B cell (primary cell): ENCODE data around the gene PMVK. TPM values are rescaled to one million over a fixed set of nuclear protein-coding genes. Genes with fewer than 3 reads are reported as not detected.
A peak's percentile ranks its signal among the peaks of the same experiment; 100 is the strongest.

Source experiments
- ATAC-seq: fragments of 200-7000 bp; cut with Tn5 transposase; one replicate; pipeline ENCODE4 v1.10.0; 2021; ENCODE audit warnings: low read depth, mild to moderate bottlenecking, moderate number of reproducible peaks, moderate library complexity
- CTCF ChIA-PET: fragments of 350-600 bp; sonication (Branson Sonifier 250); formaldehyde crosslinking; loops from one replicate; lab custom pipeline; 2021; ENCODE audit warnings: antibody characterized with exemption, inconsistent platforms; lab: Charles Lee
- POLR2A ChIA-PET: fragments of 350-600 bp; sonication (Branson Sonifier 250); formaldehyde crosslinking; loops from one replicate; lab custom pipeline; 2021; ENCODE audit warnings: antibody characterized with exemption; lab: Charles Lee
- DNase-seq: peaks from one replicate; pipeline ENCODE4 v3.0.0; 2013
- H2AFZ ChIP-seq: 2 replicates; pipeline ENCODE4 v1.6.1; 2012; ENCODE audit warnings: mild to moderate bottlenecking, low read depth, low read length; ENCODE audit not compliant: insufficient read depth, poor library complexity, severe bottlenecking
- H3K27ac ChIP-seq, 2 donors: 1 replicate in 1 of 2; 2 replicates in 1 of 2; pipeline ENCODE4 v1.5.1; 2012 to 2013; ENCODE audit warnings: low read length in 2 of 2, mild to moderate bottlenecking in 2 of 2, moderate library complexity in 1 of 2
- H3K27me3 ChIP-seq, 4 experiments: fragments of 200-600 bp in 1 of 4; sonication (generic) in 1 of 4; replicated peaks in 1 of 4; 1 replicate in 2 of 4; 2 replicates in 2 of 4; pipeline versions ENCODE4 v1.6.1 to v1.7.0; 2013 to 2016; ENCODE audit warnings: low read length in 3 of 4, mild to moderate bottlenecking in 2 of 4, mixed read lengths in 1 of 4, moderate library complexity in 1 of 4; ENCODE audit not compliant: insufficient read depth in 4 of 4, control insufficient read depth in 3 of 4; ENCODE audit errors: control extremely low read depth in 1 of 4
- H3K36me3 ChIP-seq, 2 experiments: replicated peaks in 1 of 2; 1 replicate in 1 of 2; 2 replicates in 1 of 2; pipeline versions ENCODE4 v1.6.1 to v1.7.1; 2013; ENCODE audit warnings: low read length in 1 of 2; ENCODE audit not compliant: insufficient read depth in 2 of 2, control insufficient read depth in 1 of 2; ENCODE audit errors: control extremely low read depth in 1 of 2, extremely low read depth in 1 of 2
- H3K4me1 ChIP-seq, 2 donors: fragments of 200-600 bp in 1 of 2; sonication (generic) in 1 of 2; 1 replicate in 1 of 2; 2 replicates in 1 of 2; pipeline versions ENCODE4 v1.5.1 to v1.6.1; 2013 to 2017; ENCODE audit warnings: low read length in 2 of 2; ENCODE audit not compliant: control insufficient read depth in 2 of 2, insufficient read depth in 2 of 2
- H3K4me2 ChIP-seq: replicated peaks from 2 replicates; pipeline ENCODE3; 2012; ENCODE audit warnings: mild to moderate bottlenecking, low read depth, low read length; ENCODE audit not compliant: poor library complexity, severe bottlenecking
- H3K4me3 ChIP-seq, 5 experiments: fragments of 200-600 bp in 1 of 5; sonication (generic) in 1 of 5; 1 replicate in 3 of 5; 2 replicates in 2 of 5; pipeline versions ENCODE4 v1.5.1 to v1.7.0; 2011 to 2016; ENCODE audit warnings: low read length in 4 of 5, mild to moderate bottlenecking in 4 of 5, low read depth in 2 of 5, control low read depth in 1 of 5, moderate library complexity in 1 of 5; ENCODE audit not compliant: insufficient read depth in 1 of 5; ENCODE audit errors: control extremely low read depth in 1 of 5, extremely low read depth in 1 of 5
- H3K79me2 ChIP-seq: fragments of 200-600 bp; sonication (generic); one replicate; pipeline ENCODE4 v1.6.0; 2016; ENCODE audit warnings: low read length; ENCODE audit not compliant: control insufficient read depth, insufficient read depth
- H3K9ac ChIP-seq: fragments of 200-600 bp; sonication (generic); 2 replicates; pipeline ENCODE4 v1.6.1; 2017; ENCODE audit warnings: mild to moderate bottlenecking, low read length, moderate library complexity
- H3K9me3 ChIP-seq, 3 donors: one replicate each; pipeline versions ENCODE4 v1.6.1 to v1.7.1; 2013; ENCODE audit warnings: low read length in 2 of 3; ENCODE audit not compliant: control insufficient read depth in 2 of 3, insufficient read depth in 1 of 3; ENCODE audit errors: control extremely low read depth in 1 of 3
- H4K20me1 ChIP-seq: 2 replicates; pipeline ENCODE4 v1.6.0; 2012; ENCODE audit warnings: mild to moderate bottlenecking, low read length; ENCODE audit not compliant: insufficient read depth, control insufficient read depth, poor library complexity, severe bottlenecking
- H3K27ac Mint-ChIP-seq: one replicate; pipeline ENCODE4 v1.8.0; 2021; ENCODE audit warnings: mixed read lengths
- H3K27me3 Mint-ChIP-seq: one replicate; pipeline ENCODE4 v1.8.0; 2021; ENCODE audit warnings: mixed read lengths
- H3K4me1 Mint-ChIP-seq: one replicate; pipeline ENCODE4 v1.8.0; 2021; ENCODE audit warnings: mixed read lengths
- H3K4me3 Mint-ChIP-seq: one replicate; pipeline ENCODE4 v1.8.0; 2021; ENCODE audit warnings: mixed read lengths
- H3K9me3 Mint-ChIP-seq: one replicate; pipeline ENCODE4 v1.8.0; 2022; ENCODE audit warnings: mixed read lengths; ENCODE audit not compliant: insufficient read depth
- CTCF ChIP-seq: fragments of 200-600 bp; IDR thresholded peaks from one replicate; pipeline ENCODE4 v1.8.0; 2022; ENCODE audit warnings: antibody characterized with exemption, mild to moderate bottlenecking
- EZH2 ChIP-seq: IDR thresholded peaks from 2 replicates; pipeline ENCODE4 v1.6.1; 2012; ENCODE audit warnings: borderline replicate concordance, low read depth, mild to moderate bottlenecking, moderate library complexity, low read length; ENCODE audit not compliant: insufficient read depth, poor library complexity, severe bottlenecking
- WGBS: methylation state at CpG from one replicate; pipeline ENCODE4 v1.1.5; 2013; ENCODE audit warnings: missing lambda C conversion rate; ENCODE audit not compliant: insufficient coverage; 5-methylcytosine and 5-hydroxymethylcytosine counted together
- intact Hi-C: fragments of 100-400 bp; cut with micrococcal nuclease; formaldehyde crosslinking; loops from one replicate; pipeline ENCODE4 v1.10.0; 2022
- polyA plus RNA-seq: library from polyadenylated mRNA; depleted of rRNA; stranded (reverse); fragments of >200 nt; gene quantifications from 2 replicates; pipeline ENCODE4 v1.2.3, GENCODE V29; 2012
- total RNA-seq, 2 donors: library from RNA; stranded (reverse); fragments of 120-200 nt in 1 of 2; gene quantifications; 1 replicate in 1 of 2; 2 replicates in 1 of 2; pipeline versions ENCODE4 v1.2.3 to v1.2.4, GENCODE V29; 2013 to 2022

The PMVK gene
- total and polyA plus RNA-seq, 2 donors (not counting 1 experiment from before 2014, with no cell fraction given), result 15.0 to 15.4 TPM

GRCh38 chr1:154934358-154934948 is 2.1 kb downstream of the PMVK start:
- WGBS, result 94% methylated on average over 4 of the region's 5 CpGs
- no peak for ATAC-seq
- peak overlapping the region; percentile 61 for H3K27ac Mint-ChIP-seq
- Histone ChIP-seq H2AFZ (no peak overlapping the region), H3K4me1 (peaks cover 18 to 28% of the 10 kb centered on the region in 2 donors), H3K4me2 (no peak overlapping the region), H3K4me3 (no peak overlapping the region), H3K9ac (no peak overlapping the region), H3K27me3 (no peaks in the 10 kb centered on the region), H3K36me3 (peaks cover 0 to 6% of the 10 kb centered on the region in 2 experiments), H3K27ac (no peak overlapping the region), H3K9me3 (no peaks in the 10 kb centered on the region), H3K79me2 (peaks cover 23% of the 10 kb centered on the region), H4K20me1 (no peaks in the 10 kb centered on the region)
- no peaks in the 10 kb centered on the region for H3K27me3 Mint-ChIP-seq
- ChIA-PET CTCF (interaction anchor here (0.7 to 2.3 kb wide), 3 partner anchors 13 to 83 kb away, joined by 3 to 7 read pairs (median 6); no protein-coding TSS in a partner anchor), POLR2A (no interaction called here)
- H3K4me1 Mint-ChIP-seq, result peaks cover 34% of the 10 kb centered on the region
- no peak for TF ChIP-seq CTCF
- TF ChIP-seq EZH2, result no peak
- H3K9me3 Mint-ChIP-seq, result no peaks in the 10 kb centered on the region
- DNase-seq, result no peak
- peak overlapping the region; percentile 26 for H3K4me3 Mint-ChIP-seq
- intact Hi-C loops, result no loop called here

GRCh38 chr1:154931940-154932487 is 4.5 kb downstream of the PMVK start:
- Mint-ChIP-seq H3K4me3 (no peak overlapping the region), H3K9me3 (no peaks in the 10 kb centered on the region), H3K4me1 (peaks cover 17% of the 10 kb centered on the region), H3K27me3 (no peaks in the 10 kb centered on the region), H3K27ac (no peak overlapping the region)
- TF ChIP-seq CTCF, result no peak
- TF ChIP-seq EZH2, result no peak
- Histone ChIP-seq H3K9ac (no peak overlapping the region), H3K4me2 (no peak overlapping the region), H3K27me3 (no peaks in the 10 kb centered on the region), H3K9me3 (no peaks in the 10 kb centered on the region), H3K27ac (no peak overlapping the region), H3K36me3 (peaks cover 0 to 18% of the 10 kb centered on the region in 2 experiments), H2AFZ (no peak overlapping the region), H3K4me3 (no peak overlapping the region), H3K79me2 (peaks cover 19% of the 10 kb centered on the region), H3K4me1 (peaks cover 11% of the 10 kb centered on the region in 2 donors), H4K20me1 (no peaks in the 10 kb centered on the region)
- POLR2A ChIA-PET, result no interaction called here
- CTCF ChIA-PET, result interaction anchor here (1.1 to 2.2 kb wide), 3 partner anchors 13 to 373 kb away, joined by 3 to 9 read pairs (median 4); no protein-coding TSS in a partner anchor
- DNase-seq (no peak), ATAC-seq (no peak)
- intact Hi-C loops, result no loop called here
- 97% methylated on average over 6 of the region's 11 CpGs for WGBS
